Measurements from ENCODE around the gene LHX4. TPM values are rescaled to one million over a fixed set of nuclear protein-coding genes. Genes with fewer than 3 reads are reported as not detected.

The LHX4 gene
- total and polyA plus RNA-seq, 10 of the 15 experiments (the other 5 are each of a cell fraction or from before 2014, with no cell fraction given) = 0.05 to 0.80 (median 0.32) TPM; not detected in 6

GRCh38 chr1:180181996-180182642 is 47.9 kb upstream of the LHX4 start:
- ChIA-PET POLR2A (no interaction called here), RAD21 (ENCODE audit: unreplicated experiment) (no interaction called here), CTCF (interaction anchor here (0.7 to 1.5 kb wide), 5 partner anchors 8 to 367 kb away, joined by 3 to 6 read pairs (median 3); no protein-coding TSS in a partner anchor), SMC1A (ENCODE audit: uncharacterized antibody, unreplicated experiment) (no interaction called here)
- intact Hi-C loops (cut with micrococcal nuclease; ENCODE audit: unreplicated experiment) = no loop called here
- H4K20me1 ChIP-seq (ENCODE audit: control insufficient read depth, insufficient read depth) = no peaks in the 10 kb centered on the region
- BruUV-seq (replicated peaks) = no TSS peak
- 85% methylated on average over 23 of the region's 23 CpGs for WGBS (ENCODE audit: insufficient coverage, insufficient replicate concordance, low lambda C conversion rate, missing lambda C conversion rate)
- H3K27ac ChIP-seq (ENCODE audit: control insufficient read depth, insufficient read depth) = no peak overlapping the region
- H3K4me1 ChIP-seq (ENCODE audit: control insufficient read depth, insufficient read depth, low read length) = no peaks in the 10 kb centered on the region
- no peak for ATAC-seq
- no peak overlapping the region for H3K9ac ChIP-seq (ENCODE audit: control insufficient read depth, insufficient read depth, low read length)
- H3K27me3 ChIP-seq (replicated peaks in 1 of 2; ENCODE audit: control insufficient read depth in 2 of 2, insufficient read depth in 2 of 2, low read length in 1 of 2) = no peaks in the 10 kb centered on the region
- H3K4me3 ChIP-seq = no peak overlapping the region
- DNase-seq (ENCODE audit: low read depth, low spot score) = no peak
- H3K4me2 ChIP-seq (ENCODE audit: control insufficient read depth, insufficient read depth) = no peak overlapping the region
- no peaks in the 10 kb centered on the region for H3K79me2 ChIP-seq (ENCODE audit: control insufficient read depth, insufficient read depth, low read length)
- peaks cover 0 to 3% of the 10 kb centered on the region in 2 experiments; a peak in 2 of 4 replicates for H3K36me3 ChIP-seq (ENCODE audit: control insufficient read depth in 2 of 2, insufficient read depth in 2 of 2, low read length in 1 of 2)
- FAIRE-seq = no peak
- H3K9me3 ChIP-seq (replicated peaks; ENCODE audit: control insufficient read depth, insufficient read depth, low read length) = no peaks in the 10 kb centered on the region
- no peak overlapping the region for H2AFZ ChIP-seq (ENCODE audit: control insufficient read depth, low read depth, low read length)
- in situ Hi-C loops (cut with MboI) = no loop called here
- TF ChIP-seq SP1 (IDR thresholded peaks at IDR 0.05; ENCODE audit: low read depth, low read length) (no peak), CBX5 (IDR thresholded peaks at IDR 0.05; ENCODE audit: low read depth) (no peak), E4F1 (IDR thresholded peaks at IDR 0.05; ENCODE audit: borderline replicate concordance, partially characterized antibody) (no peak), POLR2AphosphoS2 (IDR thresholded peaks at IDR 0.05; ENCODE audit: low read depth, low read length) (no peak), CBX3 (IDR thresholded peaks at IDR 0.05; ENCODE audit: borderline replicate concordance, low read depth) (no peak), STAT1 (conservative IDR thresholded peaks at IDR 0.05) (no peak), MYC (IDR thresholded peaks at IDR 0.05; ENCODE audit: insufficient read depth, insufficient read length, insufficient replicate concordance, low read length, severe bottlenecking) (no peak), WRNIP1 (IDR thresholded peaks at IDR 0.05; ENCODE audit: borderline replicate concordance, low read depth, low read length) (no peak), NFYB (IDR thresholded peaks at IDR 0.05; ENCODE audit: insufficient read depth, low read depth, low read length) (no peak), ASH2L (IDR thresholded peaks at IDR 0.05; ENCODE audit: borderline replicate concordance, low read depth) (no peak), BCLAF1 (IDR thresholded peaks at IDR 0.05) (no peak), ZNF687 (IDR thresholded peaks at IDR 0.05) (no peak)
